Stimulated activated CD8-positive, alpha-beta memory T cell treated with anti-CD3 and anti-CD28 coated beads, Interleukin-4, amount 100 ng/mL, for 48 hours (primary cell): Measurements from ENCODE around the gene VASN.

ENCODE experiments used
- DNase-seq: peaks from one replicate; pipeline ENCODE4 v3.0.0-alpha.2; 2020

VASN gene

DNA sequence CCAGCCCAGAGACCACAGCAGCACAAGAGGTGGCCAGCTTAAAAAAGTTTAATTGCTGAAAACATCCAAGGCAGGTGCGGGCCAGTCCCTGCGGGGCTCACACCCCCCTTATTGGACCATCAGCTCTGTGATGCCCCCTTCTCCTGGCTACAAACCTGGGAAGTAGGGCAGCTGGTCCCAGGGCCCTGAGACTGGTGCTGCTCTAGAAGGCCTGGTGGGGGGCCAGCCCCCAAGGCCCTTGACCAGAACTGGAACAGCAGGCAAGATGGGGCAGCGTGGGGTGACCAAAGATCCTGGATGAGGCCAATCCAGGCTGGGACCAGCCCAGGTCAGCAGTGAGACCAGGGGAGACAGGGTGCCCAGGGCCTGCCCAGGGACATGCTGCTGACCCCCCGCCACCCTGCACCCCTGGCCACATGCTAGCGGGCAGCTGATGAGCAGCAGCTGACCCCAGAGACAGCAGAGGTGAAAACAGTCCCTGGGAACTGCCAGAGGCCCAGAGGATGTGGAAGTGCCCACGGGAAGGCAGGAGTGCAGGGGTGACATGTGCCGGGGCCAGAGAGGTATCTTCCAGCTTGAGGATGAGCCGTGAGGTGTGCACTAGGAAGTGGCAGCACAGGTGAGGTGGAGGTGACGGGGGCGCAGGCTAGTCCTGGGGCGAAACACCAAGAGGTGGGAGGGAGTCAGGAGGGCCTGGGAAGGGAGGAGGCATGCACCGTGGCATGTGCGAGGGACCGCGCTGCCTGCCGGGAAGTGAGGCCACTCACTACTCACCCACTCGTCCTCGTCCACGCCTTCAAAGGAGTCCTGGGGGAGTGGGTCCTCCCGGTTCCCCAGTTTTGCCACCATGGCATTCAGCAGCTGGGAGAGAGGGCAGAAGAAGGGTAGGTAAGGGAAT, 16.9 kb upstream of the VASN start:
- DNase-seq, result no peak

DNA sequence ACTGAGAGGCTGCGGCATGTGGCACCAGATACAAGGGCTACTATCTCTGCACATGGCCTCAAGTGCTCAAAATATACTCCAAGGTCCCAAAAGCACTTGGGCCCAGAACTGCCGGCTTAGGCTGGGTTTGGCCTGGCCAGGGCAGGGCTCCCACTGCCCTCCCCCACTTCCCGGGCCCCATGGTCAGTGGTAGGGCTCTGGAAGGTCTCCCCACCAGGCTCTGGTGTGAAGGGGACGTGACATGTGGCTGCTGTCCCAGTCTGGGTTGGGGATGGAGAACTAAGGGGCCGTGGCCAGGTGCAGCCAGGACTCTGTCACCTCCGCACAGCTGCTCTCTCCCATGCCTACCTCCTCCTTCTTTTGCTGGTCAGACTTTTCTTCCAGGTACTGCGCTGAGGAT, 14.8 kb upstream of the VASN start:
- no peak for DNase-seq

GRCh38 chr16:4358236-4358635, 13.4 kb upstream of the VASN start:
- no peak for DNase-seq

DNA sequence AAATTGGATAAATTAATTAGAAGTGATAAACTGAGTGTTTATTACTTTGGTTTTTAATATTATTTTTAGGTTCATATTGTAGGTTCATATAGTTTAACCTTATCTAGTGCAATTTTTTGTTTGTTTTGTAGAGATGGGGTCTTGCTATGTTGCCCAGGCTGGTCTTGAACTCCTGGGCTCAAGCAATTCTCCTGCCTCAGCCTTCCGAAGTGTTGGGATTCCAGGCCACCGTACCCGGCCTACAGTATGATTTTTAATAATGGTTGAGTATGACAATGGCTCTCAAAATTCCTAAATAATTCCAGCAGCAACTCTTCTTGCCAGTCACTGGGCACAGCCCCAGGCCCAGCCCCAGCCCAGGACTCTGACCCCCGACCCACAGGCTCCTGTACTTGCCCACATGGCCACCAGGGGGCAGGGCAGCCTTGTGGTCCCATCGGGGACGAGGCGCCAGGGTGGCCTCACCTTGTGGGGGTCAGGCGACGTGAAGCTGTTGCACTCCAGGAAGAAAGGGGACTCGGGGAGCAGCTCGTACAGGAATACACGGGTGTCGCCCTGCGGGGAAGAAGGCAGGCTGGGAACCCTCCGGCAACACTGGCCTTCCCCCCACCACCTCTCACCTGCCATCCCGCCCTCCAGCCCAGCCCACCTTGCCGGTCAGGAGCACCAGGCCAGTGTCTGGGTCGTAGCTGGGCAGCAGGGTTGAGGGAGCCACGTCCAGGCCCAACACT, 12.7 kb upstream of the VASN start:
- peak; percentile 86 for DNase-seq

DNA sequence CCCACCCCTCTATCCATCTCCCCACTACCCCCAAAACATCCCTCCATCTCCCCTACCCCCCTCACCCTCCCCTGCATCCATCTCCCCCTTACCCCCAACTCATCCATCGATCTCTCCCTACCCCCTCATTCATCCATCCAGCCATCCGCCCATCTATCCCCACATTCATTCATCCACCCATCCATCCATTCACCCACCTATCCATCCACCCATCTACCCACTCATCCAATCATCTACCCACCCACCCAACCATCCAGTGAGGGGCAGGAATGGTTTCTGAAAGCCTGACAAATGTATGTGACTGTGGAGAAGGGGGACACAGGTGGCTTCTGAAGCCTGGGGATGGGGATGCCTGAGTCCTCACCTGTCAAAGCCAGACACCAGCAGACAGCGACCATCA, 11.7 kb upstream of the VASN start:
- DNase-seq, result no peak

GRCh38 chr16:4360538-4361021, 11.1 kb upstream of the VASN start:
- no peak for DNase-seq

GRCh38 chr16:4361033-4361943, 10.4 kb upstream of the VASN start:
- DNase-seq, result no peak

- DNase-seq, result no peak
Measured at GRCh38 chr16:4361944-4362311, 9.7 kb upstream of the VASN start.

DNA sequence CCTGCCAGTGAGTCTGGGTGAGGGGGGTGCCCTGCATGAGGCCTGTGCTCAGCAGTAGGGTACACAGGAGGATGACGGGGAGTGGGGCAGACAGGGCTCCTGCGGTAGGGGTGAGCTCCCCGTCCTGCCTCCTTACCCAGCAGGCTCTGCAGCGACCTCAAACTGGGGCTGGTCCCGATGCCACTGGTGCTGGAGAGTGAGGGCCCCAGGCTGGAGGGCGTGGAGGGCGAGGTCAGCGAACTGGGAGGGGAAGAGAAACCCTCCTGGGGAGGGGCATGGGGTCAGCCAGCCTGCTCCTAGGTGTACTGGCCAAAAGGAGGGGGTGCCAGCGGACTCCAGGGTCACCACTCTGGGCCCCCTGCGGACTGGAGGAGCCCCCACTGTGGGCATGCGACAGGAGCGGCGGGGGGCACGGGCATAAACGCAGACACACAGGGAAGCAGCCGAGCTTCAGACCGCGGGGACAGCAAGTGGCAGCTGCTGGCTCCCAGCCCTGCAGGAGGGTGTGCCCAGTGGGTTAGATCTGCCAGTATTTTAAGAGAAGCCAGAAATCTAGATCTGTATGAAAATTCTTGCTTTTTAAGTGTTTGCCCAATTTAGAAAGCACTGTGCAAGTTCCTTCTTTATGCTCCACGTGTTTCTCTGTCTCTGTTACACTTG, 9.0 kb upstream of the VASN start:
- DNase-seq, result no peak

DNA sequence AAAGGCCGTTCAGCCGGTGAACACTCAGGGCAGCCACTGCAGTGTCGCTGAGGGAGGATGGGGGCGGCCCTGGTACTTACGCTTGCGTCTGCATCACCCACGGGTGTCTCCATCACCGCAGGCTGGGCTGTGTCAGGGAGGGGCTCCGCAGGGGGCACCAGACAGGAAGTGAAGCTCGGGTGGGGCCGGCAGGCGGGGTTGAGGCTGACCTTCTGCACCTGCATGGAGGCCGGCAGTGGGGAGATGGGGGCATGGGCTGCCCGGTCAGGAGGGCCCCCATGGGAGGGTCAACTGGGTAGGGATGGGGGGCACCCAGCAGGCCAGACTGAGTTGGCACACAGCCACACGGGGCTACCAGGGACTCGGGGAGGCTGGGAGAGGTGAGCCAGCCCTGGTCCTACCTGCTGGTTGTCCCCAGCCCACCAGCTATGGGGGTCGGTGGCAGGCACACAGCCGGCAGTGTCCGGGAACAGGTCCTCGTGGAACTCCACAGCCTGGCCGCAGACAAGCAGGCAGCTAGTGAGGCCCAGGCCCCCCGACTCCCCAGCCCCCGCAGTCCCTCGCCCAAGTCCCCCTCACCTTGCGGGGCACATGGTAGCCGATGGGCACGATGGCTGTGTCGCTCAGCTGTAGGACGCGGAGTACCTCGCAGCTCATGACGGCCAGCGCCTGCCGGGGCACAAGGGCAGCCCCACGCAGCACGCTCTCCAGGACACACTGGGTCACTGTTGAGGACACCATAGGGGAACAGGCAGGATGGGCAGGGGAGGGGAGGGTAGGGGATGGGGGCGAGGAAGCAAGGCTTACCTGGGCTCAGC, 7.2 kb upstream of the VASN start:
- no peak for DNase-seq

DNA sequence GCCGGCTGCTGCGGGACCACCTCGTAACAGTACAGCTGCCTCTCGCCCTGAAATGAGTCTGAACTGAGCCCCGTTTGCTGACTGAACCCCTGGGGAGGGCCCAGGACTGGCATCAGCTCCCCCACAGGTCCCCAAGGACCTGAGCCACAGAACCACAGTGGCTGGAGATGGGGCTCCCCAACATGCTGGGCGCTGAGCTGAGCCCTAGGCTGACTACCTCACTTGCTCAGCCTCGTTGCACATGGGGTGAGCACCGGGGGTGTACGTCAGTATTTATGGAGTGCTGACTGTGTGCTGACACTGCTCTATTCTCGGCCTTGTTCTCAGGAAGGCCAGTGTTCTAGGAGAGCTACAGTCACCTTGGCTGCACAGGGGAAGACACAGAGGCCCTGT, 6.6 kb upstream of the VASN start:
- no peak for DNase-seq

DNA sequence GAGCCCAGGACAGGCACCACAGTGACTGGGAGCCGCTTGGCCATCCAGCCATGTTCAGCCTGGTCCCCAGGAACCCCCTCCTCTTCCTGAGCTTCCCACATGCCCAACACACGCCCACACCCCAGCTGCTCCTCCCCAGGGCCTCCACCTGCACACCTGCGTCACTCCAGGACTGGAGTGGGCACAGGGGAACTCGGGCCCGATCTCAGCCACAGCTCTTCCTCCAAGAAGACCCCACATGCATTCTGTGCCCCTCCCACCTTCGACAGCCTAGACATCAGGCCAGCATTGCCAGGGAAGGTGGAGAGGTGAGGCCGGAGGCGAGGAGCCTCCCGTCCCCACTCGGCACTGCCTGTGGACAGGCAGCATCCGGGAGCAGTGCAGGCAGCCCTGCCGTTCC, 6.0 kb upstream of the VASN start:
- DNase-seq, result no peak

DNA sequence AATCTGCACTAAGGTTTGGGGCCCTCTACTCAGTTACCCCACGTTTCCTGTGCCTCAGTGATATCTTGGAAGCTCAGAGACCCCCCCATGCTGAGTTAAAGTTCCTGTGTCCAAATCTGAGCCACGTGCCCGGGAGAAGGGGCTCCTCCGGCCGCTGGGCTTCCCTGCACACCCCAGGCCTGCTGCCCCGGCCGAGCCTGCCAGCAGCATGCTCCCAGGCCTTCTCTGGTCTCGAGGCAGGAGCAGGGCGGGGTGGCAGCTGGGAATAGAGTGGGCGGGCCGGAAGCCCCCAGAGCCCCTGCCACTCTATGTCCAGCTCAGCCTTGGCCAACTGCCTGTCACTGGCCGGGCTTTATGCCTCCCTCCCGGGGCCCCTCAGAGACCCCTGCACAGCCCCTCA, 5.6 kb upstream of the VASN start:
- DNase-seq, result no peak

GRCh38 chr16:4367393-4367856, 4.2 kb upstream of the VASN start:
- DNase-seq, result no peak

DNA sequence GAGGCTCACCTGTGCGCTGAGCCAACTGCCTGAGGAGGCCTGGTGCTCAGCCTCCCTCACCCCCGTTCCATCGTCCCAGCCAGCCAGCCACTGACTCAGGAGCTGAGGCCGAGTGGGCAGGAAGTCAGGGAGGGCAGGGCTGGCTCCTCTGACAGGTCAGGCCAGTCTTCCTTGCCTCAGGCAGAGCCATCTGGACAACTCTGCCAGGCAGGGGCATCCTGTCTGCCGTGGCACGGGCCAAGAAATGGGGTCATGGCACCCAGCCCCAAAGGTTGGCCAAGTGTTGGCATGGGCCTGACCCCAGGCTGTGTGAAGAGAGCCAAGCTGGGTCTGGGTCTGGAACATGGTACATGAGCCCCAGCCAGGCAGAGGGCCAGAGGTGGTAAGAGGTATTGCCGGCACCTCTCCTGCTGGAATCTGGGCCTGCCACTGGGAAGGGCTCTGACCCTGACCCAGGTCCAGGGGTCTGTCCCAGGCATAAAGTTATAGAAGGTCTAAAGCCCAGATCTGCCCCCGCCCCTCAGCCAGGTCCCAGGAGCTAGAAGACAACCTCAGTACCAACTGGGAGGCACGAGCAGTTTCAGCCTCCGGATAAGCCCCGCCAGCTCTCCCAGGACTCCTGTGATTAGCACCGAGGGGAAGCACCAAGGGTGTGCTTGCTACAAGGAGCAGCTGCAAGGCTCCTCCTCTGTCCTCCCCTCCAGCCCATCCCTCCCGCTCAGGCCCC, 2.5 kb upstream of the VASN start:
- DNase-seq, result no peak

DNA sequence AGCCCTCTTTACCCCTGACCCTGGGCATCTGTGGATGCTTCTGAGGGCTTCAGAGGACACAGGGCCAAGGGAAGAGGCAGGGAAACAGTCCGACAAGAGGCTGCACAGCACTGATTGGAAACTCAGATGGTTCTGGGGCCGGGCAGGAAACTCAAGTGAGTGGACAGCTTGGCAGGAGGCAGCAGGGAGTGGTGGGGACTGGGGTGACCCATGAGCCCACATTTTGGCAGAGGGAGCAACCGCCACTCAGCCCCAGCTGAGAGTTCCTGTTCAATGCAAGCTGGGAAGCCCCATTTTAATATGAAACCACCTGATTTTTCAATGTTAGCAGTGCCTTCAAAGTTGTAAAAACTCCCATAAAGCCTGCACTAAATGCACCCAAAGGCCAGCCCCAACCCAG, 1.5 kb upstream of the VASN start:
- no peak for DNase-seq

DNA sequence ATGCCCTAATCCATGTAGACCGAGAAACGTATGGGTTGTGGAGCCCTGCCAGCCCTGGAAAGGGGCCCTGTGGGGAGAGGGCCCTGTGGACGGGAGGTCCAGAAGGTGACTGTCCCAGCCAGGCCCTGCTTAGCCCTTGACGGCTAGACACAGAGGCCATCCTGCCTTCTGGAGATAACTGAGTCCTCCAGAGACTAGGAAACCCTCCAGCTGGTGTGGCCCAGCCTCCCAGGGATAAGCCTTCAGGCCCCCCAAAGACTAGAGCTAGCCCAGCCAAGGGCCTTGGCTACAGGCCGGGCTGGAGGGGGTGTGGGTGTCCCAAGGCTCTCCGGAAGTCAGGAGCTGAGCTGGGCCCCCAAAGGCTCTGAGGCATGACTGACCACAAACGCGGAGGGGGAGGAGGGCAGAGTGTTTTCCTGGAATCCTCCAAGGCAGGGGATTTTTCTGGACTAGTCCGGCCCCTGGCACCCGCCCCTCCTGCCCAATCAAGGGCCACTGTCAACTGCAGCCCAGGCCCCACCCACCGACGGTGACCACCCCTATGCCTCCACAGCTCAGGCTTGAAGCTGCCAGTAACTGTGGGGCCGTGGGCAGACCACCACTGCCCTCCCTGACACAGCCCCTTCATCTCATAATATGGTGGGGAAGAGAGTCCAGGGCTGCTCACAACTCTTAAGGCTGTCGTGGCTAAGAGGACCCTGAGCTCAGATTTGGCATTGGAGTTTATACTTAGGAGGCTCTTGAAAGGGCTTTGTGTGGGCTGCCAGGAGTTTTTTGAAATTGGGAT, 885 bp upstream of the VASN start:
- no peak for DNase-seq

GRCh38 chr16:4372001-4372577, 441 bp downstream of the VASN start:
- peak; percentile 40 for DNase-seq

GRCh38 chr16:4372578-4373355, 1.1 kb downstream of the VASN start:
- no peak for DNase-seq
